HG02852 (cell line): ENCODE measurements around the gene ZNF232.
"Not testable (repeated sequence)": the region's sequence is repeated elsewhere in the genome, so short reads cannot be mapped to it uniquely, and the experiment has no call there.

ENCODE experiments used
- ATAC-seq: cut with Tn5 transposase; IDR thresholded peaks from one replicate; pipeline ENCODE4 v1.9.1; 2021; ENCODE audit warnings: mild to moderate bottlenecking, moderate library complexity; ENCODE audit not compliant: unreplicated experiment

ZNF232 gene

DNA sequence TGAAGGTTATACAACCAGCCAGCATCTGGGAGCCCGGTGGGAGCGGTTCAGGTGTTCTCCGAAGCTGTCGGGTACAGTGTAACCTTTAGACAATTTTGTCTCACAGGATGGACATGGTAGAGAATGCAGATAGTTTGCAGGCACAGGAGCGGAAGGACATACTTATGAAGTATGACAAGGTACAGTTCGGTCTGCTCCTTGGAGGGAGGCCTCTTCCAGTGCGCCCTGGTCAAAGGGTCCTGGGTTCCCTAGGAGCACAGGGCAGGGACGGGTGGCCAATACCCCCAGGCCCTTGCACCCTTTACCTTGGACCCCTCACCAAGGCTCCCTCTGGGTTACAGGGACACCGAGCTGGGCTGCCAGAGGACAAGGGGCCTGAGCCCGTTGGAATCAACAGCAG lies 18.6 kb upstream of the ZNF232 start:
- not testable (repeated sequence) for ATAC-seq

DNA sequence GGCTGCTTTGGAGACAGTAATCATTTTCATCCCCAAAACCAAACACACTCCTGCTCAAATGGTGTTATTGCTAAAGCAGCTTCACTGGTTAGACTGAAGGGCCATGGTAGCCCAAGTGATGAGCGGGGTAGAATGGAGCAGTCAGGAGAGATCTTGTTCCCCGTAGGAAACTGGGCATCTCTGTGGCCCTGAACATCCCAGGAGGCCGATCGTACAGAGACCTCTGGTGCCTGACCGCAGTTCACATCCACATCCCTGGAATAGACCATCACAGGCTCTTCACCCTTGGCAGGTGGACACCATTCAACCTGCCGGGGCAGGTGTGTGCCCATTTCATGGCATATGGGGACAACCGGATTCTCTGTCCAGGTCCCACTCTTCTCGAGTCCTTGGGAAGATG lies 18.1 kb upstream of the ZNF232 start:
- not testable (repeated sequence) for ATAC-seq

DNA sequence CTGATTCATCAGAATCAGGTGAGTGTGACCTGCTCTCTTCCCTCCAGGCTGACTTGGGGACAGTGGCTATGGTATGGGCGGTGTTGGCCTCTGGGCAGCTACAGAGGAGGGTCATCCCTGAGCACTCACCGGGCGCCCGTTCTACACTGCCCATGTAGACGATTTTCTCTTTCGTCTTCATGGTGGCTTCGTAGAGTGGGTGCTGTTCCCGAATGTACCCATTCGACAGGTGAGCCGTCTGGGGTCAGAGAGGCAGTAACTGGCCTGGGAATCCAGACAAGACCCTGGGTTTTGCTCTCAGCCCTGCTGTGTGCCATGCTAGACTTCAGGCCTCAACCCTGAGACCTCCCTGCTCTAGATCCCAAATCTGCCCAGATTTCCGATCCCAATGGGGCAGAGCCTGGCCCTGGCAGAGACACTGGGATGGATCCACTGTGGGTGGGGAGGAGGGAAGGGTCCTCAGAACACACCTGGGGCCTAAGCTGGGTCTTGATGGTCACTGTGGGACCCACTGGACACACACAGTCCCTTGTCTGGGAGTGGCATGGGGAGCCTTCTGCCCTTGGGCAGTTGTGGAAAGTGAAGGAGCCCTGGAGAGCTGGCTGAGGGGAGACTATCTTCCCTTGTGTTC lies 17.3 kb upstream of the ZNF232 start:
- no peak for ATAC-seq

DNA sequence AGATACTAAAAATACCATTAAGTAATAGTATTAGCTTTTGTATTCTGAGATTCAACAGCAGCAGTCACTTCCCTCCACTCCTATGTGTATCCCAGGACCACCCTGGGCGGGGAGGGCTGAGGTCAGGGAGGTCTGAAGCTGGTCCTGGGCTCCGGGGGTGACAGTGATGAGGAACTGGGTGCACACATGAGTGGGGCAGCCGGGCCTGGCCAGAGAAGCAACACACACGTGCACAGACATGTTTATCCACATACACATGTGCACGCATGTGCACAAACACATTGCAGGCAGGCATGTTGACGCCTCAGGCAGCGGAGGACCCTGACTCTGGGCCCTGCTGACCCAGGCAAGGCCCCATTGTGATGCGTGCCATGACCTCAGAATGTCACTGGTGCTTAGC lies 16.7 kb upstream of the ZNF232 start:
- not testable (repeated sequence) for ATAC-seq

DNA sequence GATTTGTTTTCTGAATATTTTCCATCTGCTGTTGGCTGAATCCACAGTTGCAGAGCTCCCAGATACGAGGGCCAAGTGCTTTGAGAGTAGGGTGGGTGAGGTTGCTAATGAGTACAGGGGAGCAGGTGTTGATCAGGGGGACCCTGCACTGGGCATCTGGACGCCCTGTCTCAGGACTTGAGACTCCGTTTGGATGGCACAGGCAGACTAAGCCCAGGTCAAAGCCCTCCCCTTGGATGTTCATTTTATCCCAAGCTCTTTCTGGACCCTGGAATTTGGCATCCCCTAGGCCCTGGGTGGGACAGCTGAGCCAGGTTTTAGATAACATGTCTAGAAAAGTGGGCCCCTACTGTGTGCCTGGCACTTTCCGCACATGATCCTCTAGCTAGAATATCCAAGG lies 16.2 kb upstream of the ZNF232 start:
- no peak for ATAC-seq

DNA sequence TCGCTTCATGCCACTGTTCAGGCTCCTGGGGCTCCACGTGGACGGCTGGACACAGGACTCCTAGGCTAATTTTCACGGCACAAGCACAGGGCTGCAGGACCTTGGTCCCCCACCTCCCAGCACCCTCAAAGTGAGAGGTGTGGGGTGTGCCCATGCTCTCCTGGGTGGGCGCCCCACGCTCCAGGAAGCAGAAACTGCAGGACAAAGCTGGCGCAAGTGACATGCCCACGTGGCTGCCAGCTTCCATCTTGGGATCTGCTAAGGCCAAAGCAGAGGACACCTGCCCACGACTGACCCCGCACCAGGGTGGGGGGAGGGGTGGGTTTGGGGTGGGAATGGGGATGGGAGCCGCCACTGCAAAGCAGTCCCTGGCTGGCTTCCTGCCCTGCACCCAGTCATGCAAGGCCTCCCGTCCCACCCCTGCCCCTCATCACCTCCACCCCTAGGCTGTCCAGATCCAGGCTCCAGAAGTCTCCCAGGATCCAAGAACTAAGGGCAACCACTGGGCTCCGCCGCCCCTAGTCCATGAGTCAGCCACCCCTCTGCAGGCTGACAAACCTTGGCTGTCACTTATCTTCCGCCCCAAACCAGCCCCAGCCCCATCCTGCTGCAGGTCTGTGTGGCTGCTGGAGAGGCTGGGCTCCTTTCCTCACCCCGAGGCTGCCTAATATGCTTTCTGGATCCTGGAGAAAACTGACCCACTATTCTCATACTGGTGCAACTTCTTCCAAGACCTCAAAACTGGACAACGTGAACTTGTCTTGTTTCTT lies 15.2 kb upstream of the ZNF232 start:
- ATAC-seq: no peak

DNA sequence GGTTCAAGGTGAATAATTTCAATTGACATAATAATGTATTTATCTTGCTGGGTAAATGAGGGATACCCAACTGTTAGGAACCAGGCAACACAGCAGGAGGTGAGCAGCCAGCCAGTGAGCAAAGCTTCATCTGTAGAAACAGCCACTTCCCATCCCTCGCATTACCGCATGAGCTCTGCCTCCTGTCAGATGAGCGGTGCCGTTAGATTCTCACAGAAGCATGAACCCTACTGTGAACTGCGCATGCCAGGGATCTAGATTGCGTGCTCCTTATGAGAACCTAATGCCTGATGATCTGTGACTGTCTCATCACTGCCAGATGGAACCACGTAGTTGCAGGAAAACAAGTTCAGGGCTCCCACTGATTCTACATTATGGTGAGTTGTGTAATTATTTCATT lies 13.2 kb upstream of the ZNF232 start:
- ATAC-seq: not testable (repeated sequence)

DNA sequence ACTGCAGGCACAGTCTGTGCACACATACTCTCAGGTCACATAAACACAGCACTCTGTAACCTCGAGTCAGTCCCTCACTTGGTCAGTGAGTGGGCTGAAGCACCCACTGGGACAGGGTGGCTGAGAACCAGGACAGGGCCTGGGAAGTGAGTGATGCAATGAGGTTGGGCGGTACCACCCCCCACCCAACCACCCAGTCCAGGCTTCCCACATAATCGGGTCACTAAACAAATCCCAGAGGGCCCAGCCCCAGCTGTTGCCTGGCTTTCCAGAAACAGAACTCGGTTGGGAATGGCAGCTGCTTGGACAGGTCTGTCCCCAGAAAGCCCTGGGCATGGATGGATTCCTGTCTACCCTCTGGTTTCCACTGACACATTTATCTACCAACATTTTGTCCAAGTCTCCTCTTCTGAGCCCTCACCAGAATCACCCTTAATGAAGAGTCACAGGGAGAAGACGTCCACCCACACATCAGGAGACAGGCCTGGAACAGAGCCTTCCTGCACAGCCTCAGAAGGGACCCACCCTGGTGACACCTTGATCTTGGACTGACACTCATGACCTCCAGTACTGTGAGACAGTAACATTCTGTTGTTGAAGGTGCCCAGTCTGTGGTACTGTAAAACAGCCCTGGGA lies 12.6 kb upstream of the ZNF232 start:
- ATAC-seq: not testable (repeated sequence)

DNA sequence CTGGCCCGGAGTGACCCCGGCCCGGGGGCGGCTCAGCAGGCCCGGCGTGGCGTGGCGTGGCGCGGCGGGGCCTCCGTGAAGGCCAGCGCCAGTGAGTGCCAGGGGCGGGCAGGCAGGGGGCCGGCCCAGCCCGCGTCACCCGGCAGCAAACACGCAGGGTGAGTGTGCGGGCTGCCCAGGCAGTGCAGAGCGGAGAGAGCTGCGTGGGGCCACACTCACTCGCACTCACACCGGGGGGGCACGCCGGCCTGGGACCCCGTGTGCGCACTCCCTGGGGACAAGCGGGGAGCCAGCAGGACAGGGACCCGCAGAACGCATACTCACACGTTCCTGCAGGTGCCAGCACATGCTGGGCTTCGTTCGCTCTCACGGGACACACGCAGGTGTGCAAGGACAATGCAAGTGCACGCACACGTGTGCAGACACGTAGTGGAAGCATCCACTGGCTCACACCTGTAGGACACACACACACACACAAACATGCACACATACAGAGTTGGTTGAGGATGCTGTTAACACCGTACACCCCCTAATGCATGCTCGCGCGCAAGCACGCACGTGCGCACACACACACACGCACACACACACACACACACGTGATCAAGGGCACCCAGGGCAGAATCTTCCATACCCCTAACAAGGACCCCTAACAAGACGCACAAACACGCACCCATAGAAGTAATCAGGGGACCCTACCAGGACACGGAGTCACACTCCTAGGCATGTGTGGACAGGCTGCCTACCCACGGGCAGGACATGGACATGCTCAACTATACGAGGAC lies 11.9 kb upstream of the ZNF232 start:
- ATAC-seq: no peak

DNA sequence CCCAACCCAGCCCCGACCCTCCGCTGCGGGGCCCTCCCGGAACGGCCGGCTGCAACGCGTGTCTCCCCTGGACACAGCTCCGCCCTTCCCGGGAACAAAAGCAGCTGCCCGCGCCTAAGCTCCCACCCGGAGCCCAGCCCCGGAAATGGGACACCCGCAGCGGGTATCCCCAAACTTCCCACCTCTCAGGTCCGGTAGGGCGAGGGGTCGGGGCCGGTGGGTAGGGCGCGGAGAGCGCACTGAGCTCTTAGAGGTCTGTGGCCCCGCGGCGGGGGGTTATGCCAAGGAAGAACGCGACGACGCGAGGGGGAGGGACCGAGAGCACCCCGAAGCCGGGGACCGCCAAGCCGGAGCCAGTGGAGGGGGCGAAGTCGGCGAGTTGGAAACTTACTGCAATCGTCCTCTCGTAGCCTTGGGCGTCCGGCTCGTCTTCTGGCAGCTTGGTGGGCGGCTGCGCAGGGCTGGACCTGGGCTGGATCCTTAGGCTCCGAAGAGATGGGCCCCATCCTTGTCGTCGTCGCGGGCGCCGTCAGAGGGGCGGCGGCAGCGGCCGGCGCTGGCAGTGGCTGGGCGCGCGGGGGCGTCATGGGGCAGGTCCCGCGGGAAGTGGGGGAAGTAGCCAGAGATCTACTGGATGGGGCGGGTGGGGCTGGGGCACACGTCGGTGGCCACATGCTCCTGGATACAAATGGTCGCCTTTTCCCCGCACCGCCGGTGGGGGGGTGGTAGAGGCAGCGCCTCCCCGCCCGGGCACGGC lies 11.1 kb upstream of the ZNF232 start:
- ATAC-seq: no peak

DNA sequence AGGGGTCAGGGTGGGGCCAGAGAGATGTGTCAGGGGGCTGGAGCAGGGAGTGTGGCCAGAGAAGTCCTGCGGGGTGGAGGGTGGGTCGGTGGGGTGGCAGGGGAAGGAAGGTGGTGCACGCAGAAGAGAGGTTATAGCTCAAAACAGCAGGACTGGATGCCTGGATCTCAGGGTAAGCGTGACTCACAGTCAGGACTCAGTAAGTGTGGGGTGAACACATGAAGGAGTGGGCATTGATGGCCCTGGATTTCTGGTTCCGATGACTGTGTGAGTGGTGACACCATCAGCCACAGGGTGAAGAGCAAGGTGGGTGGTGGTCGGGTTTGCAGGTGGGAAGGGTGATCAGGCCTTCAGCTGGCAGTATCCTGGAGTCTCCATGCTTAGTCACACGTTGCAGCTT lies 10.4 kb upstream of the ZNF232 start:
- ATAC-seq: not testable (repeated sequence)

DNA sequence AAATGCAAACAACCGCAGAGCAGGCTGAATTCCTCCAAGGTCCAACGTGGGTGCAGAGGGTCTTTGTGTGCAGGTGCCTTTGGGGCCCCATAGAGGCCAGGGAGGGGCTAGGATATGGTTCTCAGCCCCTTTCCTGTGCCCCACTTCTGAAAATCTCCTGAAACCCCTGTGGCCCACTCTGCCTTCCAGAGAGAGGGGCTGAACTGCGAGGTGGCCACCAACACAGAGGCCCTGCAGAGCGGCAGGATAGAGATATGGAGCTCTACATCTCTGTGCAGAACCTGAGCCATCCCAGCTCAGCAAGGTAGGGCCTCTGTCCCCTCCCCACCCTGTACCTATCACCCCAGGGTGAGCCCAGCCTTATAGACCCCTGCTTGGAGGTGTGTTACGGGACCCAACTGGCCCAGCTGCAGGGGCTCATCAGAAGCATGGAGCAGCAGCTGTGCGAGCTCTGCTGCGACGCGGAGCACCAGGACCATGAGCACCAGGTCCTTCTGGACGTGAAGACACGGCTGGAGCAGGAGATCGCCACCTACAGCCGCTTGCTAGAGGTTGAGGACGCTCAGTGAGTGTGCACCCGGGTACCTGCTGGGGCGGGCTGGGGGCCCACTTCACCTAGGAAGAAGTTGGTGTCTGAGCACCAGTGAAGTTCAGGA lies 9.6 kb upstream of the ZNF232 start:
- ATAC-seq: no peak

DNA sequence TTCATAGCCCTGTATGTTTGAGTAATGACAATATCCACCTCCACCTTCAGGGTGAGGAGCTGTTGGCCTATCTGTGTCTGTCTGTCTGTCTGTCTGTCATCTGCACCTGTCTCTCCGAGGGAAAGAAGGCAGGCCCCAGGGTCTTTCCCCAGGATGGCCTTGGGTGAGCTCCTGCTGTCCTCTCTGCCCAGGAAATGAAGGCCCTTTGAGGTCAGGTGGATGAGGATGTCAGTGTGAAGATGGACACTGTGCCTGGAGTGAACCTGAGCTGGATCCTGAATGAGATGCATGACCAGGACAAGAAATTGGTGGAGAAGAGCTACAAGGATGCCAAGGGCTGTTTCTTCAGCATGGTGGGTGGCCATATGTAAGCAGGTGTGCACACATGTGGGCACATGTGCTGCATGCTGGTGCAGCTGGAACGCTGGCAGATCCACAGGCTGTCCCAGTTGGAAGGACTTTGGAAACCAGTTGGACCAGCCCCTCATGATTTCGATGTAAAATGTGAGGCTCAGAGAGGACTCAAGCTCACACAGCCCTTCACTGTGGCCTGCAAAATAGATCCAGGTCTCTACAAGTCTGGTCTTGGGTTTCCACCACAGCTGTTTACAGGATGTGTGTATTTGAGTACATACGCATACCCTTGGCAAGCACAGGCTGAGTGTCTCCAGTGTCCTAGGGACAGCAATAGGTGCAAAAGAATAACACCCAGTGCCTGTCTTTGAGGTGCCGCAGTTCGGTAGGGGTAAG lies 8.9 kb upstream of the ZNF232 start:
- not testable (repeated sequence) for ATAC-seq

DNA sequence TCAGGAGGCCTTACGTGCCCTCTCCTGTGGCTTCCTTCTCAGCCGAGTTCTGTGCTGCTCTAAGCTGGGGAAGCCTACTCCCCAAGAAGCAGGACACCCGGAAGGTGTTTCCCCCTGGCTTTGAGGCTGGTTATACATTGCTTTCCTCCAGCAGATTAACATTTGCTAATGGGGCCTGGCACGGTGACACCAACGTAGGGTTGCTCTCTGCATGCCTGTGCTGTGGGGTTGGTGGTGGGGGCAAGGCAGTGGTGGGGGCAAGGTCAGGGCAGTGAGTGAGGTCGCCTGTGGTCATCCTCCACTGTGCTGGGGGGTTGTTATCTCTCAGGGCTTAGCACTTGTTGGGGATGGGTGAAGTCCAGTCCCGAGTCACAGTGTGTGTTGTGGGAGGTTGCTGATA lies 8.4 kb upstream of the ZNF232 start:
- ATAC-seq: no peak

DNA sequence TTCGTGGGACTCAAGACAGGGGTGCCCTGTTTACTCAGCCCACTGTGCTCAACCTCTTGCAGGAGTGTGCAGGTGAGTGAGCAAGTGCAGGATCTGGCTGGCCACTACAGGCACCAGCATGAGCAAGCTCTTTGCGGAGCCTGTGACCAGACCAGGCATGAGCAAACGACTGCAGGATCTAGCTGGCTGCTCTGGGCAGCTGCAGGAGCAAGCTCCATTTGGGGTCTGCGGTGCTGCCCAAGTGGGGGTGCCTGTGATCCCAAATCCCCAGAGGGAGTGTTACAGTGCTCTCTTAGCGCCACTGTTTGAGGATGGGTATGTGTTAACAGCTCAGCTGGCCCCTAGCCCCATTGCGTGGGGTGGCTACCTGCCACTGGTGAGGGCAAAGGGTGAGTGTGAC lies 6.5 kb upstream of the ZNF232 start:
- no peak for ATAC-seq

DNA sequence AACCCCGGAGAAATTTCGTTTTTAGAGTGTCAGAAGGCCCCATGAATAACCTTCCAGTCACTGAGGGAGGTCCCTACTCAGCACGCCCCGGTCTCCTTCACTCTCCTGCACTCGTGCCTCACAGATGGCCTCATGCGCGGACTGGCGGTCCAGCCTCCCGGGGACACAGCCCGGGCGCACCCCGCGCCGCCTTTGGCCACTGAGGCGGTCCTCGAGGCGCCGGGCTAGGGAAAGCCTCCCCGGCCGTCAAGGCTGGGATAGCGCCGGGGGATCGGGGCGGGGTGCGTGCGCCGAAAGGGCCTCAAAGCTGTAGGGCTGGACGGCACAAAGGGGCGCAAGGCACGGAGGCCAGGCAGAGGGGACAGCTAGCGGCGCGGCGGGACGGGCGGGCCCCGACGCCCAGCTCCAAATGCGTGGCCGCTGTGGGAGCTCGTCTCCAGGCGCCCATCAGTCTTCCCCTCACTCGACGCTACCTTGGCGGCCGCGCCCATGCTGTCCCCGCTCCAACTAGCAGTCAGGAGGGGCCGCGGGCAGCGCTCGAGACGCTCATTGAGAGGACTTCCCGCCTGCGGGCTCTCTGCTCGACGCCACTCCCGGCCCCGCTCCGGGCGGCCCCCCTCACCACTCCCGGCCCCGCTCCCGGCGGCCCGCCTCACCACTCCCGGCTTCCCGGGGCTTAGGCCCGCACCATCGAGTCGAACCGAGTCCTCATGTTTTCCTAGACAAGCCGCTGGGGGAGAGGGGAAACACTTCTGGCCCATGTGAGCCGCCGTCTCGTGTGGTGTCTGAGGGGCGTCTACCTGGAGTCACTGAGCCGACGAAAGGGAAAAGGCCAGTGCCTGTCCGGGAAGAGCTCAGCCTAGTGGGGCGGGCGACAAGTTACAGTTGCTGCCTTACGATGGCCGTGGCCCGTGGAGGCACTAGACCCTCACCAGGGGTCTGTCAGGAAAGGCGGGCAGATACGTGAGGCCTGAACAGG lies 4.3 kb upstream of the ZNF232 start, which contains the start of gene USP6:
Gene USP6, plus strand, starts transcription at position 360 of the 979 bp plus-strand sequence. CDS start 14,336 bp downstream, outside the sequence.
- no peak for ATAC-seq

DNA sequence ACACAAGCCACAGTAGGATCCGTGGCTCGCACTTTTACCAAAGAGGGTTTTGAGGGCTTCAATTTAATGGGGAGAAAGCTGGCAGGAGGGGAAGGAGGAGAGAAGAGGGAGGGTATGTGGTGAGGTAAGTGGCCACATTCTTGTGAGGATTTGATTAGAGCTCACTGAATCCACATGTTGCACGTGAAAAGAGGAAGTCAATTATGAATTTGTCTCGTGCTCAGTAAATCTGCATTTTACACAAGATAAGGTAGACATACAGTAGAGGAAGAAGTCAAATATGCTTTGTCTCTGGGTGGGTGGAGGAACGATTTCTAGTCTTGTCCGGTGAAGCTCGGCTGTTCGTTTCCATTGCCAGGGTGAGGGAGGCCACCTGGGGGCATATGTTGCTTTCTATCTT lies 862 bp downstream of the ZNF232 start:
- no peak for ATAC-seq

DNA sequence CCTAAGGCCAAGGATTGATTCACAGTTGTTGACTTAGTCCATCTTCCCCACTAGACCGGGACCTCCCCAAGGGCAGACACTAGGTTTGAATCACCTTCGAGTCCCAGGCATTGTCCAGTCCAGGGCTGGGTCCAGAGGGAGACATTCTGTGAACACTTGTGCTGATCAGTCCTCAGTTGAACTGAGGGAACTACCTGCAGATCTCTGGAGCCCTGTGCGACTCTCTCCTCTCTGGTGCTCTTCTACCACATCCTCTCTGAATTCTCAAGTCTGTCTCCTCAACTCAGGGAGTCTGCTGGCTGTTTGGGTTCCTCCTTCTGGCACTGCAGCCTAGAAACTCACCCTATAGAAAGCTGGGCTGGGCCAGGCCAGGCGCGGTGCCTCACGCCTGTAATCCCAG lies 10.8 kb downstream of the ZNF232 start:
- ATAC-seq: no peak
